HL-60 (cell line): Measurements from ENCODE around the gene HOXD4.

Experiments used
- DNase-seq, 2 experiments: peaks; one replicate each; pipeline ENCODE4 v3.0.0-alpha.2; 2010 to 2020; ENCODE audit warnings: low read depth in 1 of 2, low spot score in 1 of 2
- H3K27ac ChIP-seq: fragments of 250-450 bp; sonication (Bioruptor Pico); replicated peaks from 2 replicates; pipeline ENCODE4 v1.5.1; 2020; ENCODE audit warnings: mild to moderate bottlenecking, moderate library complexity
- H3K27me3 ChIP-seq: fragments of 250-450 bp; sonication (Bioruptor Pico); 2 replicates; pipeline ENCODE4 v1.5.1; 2021; ENCODE audit warnings: mild to moderate bottlenecking, moderate library complexity; ENCODE audit not compliant: insufficient read depth, poor library complexity, severe bottlenecking
- H3K4me3 ChIP-seq: replicated peaks from 2 replicates; pipeline ENCODE4 v1.5.1; 2011; ENCODE audit warnings: mild to moderate bottlenecking, control low read depth, low read length; ENCODE audit not compliant: insufficient read depth
- GABPA ChIP-seq: IDR thresholded peaks from 2 replicates; pipeline ENCODE4 v1.6.1; 2012; ENCODE audit warnings: low read depth
- POLR2AphosphoS5 ChIP-seq: IDR thresholded peaks from 2 replicates; pipeline ENCODE4 v1.6.1; 2012; ENCODE audit warnings: low read depth
- SPI1 ChIP-seq: IDR thresholded peaks from 2 replicates; pipeline ENCODE4 v1.6.1; 2012; ENCODE audit warnings: low read depth, mild to moderate bottlenecking, borderline replicate concordance
- TF ChIP-seq, protein P1 (sequence below): IDR thresholded peaks from one replicate; pipeline ENCODE4 v1.5.1; 2011; ENCODE audit warnings: low read length, control low read depth, inconsistent platforms; ENCODE audit not compliant: insufficient read depth
- TF ChIP-seq, protein P2 (sequence below): IDR thresholded peaks from 2 replicates; pipeline ENCODE4 v1.6.1; 2012; ENCODE audit warnings: low read depth; ENCODE audit not compliant: insufficient replicate concordance

The HOXD4 gene

DNA sequence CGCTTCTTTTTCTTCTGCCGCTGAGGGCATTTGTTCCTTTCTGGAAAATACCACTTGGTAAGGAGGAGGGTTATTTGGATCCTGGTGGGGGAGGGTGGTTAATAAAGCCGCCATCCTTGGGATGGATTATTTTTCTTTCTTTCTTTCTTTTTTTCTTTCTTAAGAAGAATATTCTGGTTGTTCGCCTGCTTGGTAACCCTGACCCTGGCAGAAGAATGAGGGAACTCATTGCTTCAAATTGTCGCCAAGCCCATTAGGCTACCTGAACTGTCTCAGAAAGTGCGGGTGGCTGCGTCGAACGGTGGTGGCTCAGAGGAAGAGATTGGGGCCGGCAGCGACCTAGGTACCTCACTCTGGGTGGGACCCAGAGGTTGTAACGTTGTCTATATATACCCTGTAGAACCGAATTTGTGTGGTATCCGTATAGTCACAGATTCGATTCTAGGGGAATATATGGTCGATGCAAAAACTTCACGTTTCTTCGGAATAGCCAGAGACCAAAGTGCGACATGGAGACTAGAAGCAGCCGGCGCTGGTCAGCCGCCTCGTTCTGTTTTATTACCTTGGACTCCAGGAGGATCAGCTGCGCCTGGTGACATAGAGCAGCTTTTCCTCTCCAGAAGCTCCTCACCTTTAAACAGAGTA is 1.3 kb upstream of the HOXD4 start:
- Histone ChIP-seq H3K4me3 (no peak overlapping the region), H3K27me3 (peaks cover 72% of the 10 kb centered on the region), H3K27ac (no peak overlapping the region)
- TF ChIP-seq, protein P1, sequence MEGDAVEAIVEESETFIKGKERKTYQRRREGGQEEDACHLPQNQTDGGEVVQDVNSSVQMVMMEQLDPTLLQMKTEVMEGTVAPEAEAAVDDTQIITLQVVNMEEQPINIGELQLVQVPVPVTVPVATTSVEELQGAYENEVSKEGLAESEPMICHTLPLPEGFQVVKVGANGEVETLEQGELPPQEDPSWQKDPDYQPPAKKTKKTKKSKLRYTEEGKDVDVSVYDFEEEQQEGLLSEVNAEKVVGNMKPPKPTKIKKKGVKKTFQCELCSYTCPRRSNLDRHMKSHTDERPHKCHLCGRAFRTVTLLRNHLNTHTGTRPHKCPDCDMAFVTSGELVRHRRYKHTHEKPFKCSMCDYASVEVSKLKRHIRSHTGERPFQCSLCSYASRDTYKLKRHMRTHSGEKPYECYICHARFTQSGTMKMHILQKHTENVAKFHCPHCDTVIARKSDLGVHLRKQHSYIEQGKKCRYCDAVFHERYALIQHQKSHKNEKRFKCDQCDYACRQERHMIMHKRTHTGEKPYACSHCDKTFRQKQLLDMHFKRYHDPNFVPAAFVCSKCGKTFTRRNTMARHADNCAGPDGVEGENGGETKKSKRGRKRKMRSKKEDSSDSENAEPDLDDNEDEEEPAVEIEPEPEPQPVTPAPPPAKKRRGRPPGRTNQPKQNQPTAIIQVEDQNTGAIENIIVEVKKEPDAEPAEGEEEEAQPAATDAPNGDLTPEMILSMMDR, result no peak
- TF ChIP-seq SPI1, result no peak
- TF ChIP-seq GABPA, result no peak
- TF ChIP-seq, protein P2, sequence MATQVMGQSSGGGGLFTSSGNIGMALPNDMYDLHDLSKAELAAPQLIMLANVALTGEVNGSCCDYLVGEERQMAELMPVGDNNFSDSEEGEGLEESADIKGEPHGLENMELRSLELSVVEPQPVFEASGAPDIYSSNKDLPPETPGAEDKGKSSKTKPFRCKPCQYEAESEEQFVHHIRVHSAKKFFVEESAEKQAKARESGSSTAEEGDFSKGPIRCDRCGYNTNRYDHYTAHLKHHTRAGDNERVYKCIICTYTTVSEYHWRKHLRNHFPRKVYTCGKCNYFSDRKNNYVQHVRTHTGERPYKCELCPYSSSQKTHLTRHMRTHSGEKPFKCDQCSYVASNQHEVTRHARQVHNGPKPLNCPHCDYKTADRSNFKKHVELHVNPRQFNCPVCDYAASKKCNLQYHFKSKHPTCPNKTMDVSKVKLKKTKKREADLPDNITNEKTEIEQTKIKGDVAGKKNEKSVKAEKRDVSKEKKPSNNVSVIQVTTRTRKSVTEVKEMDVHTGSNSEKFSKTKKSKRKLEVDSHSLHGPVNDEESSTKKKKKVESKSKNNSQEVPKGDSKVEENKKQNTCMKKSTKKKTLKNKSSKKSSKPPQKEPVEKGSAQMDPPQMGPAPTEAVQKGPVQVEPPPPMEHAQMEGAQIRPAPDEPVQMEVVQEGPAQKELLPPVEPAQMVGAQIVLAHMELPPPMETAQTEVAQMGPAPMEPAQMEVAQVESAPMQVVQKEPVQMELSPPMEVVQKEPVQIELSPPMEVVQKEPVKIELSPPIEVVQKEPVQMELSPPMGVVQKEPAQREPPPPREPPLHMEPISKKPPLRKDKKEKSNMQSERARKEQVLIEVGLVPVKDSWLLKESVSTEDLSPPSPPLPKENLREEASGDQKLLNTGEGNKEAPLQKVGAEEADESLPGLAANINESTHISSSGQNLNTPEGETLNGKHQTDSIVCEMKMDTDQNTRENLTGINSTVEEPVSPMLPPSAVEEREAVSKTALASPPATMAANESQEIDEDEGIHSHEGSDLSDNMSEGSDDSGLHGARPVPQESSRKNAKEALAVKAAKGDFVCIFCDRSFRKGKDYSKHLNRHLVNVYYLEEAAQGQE, result no peak
- no peak for TF ChIP-seq POLR2AphosphoS5
- DNase-seq, result no peak

DNA sequence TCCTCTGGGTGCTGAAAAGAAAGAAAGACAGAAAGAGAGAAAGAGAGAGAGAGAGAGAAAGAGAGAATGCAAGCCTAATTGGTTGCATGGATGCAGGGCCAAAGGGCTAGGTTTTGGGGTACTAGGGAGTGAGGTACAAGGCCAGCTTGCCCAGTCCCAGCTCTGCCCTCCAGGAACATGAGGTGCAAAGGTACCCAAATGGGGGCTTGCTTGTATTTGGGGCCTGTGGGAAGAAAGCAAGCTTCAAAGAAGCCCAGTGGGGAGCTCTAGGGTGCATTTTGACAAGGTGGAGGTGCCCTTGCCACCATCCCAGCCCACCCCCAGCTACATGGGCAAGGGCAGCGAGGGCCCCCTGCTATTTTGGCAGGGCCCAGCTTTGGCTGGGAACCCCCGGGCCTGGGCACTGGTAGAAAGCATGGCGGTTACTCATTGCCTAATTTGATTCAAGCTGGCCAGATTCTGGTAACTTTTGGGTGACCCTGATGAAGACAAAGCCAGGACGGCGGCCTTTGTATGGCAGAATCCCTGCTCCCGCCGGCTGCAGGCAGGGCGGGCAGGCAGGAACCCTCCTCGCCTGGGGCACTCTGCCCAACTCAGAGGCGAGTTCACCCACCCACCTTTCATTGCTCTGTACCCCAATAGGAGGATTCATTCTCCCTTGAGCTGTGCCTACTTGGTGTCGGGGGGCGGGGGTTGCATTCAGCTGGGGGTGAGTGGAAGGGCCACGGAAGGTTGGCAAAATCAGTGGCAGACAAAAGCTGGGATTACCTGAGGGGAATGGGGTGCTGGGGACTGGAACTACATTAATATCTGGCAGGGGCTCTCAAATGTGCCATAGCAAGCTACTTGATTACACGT is 537 bp upstream of the HOXD4 start:
- no peak overlapping the region for H3K4me3 ChIP-seq
- no peak for TF ChIP-seq GABPA
- TF ChIP-seq, protein P2, result no peak
- TF ChIP-seq SPI1, result no peak
- TF ChIP-seq POLR2AphosphoS5, result no peak
- no peak overlapping the region for H3K27ac ChIP-seq
- no peak for DNase-seq
- H3K27me3 ChIP-seq, result peaks cover 75% of the 10 kb centered on the region

DNA sequence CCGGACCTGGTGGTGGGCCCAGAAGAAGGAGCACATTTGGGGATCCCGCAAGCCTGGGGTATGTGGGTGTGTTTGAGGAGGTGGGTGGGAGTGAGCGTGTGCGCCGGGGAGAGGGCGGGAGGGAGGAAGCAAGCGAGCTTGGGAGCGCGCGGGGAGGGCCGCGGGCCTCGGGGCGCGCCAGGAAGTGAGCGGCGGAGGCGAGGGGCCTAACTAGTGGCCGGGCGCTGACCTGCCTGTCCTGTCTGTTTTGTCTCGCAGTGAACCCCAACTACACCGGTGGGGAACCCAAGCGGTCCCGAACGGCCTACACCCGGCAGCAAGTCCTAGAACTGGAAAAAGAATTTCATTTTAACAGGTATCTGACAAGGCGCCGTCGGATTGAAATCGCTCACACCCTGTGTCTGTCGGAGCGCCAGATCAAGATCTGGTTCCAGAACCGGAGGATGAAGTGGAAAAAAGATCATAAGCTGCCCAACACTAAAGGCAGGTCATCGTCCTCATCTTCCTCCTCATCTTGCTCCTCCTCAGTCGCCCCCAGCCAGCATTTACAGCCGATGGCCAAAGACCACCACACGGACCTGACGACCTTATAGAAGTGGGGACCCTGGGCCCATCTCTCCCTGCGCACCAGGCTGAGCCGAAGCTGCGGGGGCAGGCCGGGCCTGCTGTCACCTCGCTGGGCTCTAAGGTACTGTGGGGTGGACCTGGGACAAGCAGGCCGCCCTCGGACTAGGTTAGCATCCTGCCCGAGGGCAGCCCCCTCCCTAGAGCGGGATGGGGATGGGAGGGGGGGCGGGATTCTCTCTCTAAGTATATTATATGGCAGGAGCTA is 1.2 kb downstream of the HOXD4 start:
- Histone ChIP-seq H3K27ac (no peak overlapping the region), H3K27me3 (peaks cover 72% of the 10 kb centered on the region), H3K4me3 (no peak overlapping the region)
- no peak for DNase-seq
- TF ChIP-seq, protein P2, result no peak
- TF ChIP-seq POLR2AphosphoS5 (no peak), SPI1 (no peak), GABPA (no peak)
- TF ChIP-seq, protein P1, result no peak
